Inflammatory macrophage treated with lipopolysaccharide for 4 hours (primary cell): ENCODE data around the gene DHRS3.
"Not testable (repeated sequence)": the region's sequence is repeated elsewhere in the genome, so short reads cannot be mapped to it uniquely, and the experiment has no call there.

ENCODE experiments used
- DNase-seq: peaks from one replicate; pipeline ENCODE4 v3.0.0-alpha.2; 2020

Gene DHRS3, protein sequence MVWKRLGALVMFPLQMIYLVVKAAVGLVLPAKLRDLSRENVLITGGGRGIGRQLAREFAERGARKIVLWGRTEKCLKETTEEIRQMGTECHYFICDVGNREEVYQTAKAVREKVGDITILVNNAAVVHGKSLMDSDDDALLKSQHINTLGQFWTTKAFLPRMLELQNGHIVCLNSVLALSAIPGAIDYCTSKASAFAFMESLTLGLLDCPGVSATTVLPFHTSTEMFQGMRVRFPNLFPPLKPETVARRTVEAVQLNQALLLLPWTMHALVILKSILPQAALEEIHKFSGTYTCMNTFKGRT

GRCh38 chr1:12617901-12618660 lies at the start of gene DHRS3:
Gene DHRS3, minus strand, starts transcription at chr1:12618210. Its CDS starts 862 bp downstream, at chr1:12617348.
- peak; percentile 59 for DNase-seq

DNA sequence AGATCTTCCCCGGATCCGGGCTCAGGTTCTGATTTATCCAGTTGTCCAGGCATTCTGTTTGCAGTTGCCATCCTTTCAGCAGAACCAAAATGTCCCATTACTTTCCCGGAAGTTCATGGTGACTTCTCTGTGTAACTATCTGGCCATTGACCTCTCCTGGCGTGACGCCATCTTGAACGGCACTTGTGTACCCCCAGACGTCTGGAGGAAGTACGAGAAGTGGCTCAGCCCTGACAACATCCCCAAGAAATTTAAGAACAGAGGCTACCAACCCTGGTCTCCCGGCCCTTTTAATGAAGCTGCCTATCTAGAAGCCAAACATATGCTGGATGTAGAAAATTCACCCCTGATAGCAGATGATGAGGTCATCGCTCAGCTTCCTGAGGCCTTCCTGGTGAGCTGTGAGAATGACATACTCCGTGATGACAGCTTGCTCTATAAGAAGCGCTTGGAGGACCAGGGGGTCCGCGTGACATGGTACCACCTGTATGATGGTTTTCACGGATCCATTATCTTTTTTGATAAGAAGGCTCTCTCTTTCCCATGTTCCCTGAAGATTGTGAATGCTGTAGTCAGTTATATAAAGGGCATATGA lies 48.2 kb upstream of the DHRS3 start:
- DNase-seq, result no peak

DNA sequence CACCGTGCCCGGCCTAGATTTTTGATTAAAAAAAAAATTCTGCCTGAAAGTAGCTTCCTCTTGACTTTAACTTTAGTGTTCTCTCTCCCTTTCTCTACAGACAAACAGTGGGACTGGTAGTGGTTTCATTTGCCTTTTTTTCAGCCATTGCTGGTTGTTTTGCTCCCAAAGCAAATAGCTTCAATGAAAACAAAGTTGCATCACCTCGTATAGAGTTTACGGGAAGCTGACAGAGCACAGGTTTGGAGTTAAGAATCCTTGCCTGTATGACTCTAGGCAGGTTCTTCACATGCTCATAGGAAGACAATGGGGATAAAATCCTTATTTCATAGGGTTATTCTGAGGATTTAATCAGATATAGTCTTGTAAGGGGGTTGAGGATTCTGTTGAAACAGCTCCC lies 47.5 kb upstream of the DHRS3 start:
- no peak for DNase-seq

GRCh38 chr1:12662556-12662955 lies 44.5 kb upstream of the DHRS3 start:
- no peak for DNase-seq

DNA sequence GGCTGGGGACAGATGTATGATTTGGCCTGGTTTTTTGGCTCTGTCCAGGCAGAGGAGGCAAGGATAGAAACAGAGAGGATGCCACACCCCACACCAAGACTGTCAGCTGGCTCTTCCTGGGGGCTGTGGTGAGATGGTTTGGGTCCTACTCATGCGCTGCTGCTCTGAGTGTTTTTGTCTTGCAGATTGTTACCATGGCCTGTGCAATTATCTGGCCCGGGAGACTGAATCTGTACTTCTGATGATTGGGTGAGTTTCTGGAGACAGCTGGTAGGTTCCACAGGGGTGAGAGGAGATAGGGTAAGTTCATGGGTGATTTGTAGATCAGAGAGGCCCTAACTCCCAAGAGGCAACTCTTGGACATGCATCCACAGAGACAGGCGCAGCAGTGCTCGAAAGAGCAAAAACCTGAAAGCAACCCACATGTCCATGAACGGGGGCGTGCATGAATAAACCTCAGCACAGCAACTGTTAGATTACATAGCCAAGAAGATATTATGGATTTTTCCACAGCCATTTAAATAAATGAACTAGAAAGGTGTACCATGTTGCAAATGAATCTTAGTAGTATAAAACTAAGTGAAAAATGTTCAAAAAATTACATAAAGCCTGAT lies 43.7 kb upstream of the DHRS3 start:
- no peak for DNase-seq

GRCh38 chr1:12658531-12659453 lies 40.8 kb upstream of the DHRS3 start:
- peak; percentile 73 for DNase-seq

DNA sequence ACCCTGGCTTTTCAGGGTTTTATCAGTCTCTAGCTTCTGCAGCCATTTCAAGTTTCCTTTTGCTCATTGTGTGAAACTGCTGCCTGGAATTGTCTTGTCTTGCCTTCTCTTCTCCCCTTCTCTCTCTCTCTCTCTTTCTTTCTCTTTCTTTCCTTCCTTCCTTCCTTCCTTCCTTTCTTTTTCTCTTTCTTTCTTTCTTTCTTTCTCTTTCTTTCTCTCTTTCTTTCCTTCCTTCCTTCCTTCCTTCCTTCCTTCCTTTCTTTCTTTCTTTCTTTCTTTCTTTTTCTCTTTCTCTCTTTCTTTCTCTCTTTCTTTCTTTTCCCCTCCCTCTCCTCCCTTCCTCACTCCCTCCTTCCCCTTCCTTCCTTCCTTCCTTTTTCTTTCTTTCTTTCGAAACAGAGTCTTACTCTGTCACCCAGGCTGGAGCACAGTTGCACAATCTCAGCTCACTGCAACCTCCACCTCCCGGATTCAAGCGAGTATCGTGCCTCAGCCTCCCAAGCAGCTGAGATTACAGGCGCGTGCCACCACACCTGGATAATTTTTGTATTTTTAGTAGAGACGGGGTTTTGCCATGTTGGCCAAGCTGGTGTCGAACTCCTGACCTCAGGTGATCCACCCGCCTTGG lies 40.0 kb upstream of the DHRS3 start:
- not testable (repeated sequence) for DNase-seq

GRCh38 chr1:12657060-12657884 lies 39.3 kb upstream of the DHRS3 start:
- DNase-seq, result no peak

DNA sequence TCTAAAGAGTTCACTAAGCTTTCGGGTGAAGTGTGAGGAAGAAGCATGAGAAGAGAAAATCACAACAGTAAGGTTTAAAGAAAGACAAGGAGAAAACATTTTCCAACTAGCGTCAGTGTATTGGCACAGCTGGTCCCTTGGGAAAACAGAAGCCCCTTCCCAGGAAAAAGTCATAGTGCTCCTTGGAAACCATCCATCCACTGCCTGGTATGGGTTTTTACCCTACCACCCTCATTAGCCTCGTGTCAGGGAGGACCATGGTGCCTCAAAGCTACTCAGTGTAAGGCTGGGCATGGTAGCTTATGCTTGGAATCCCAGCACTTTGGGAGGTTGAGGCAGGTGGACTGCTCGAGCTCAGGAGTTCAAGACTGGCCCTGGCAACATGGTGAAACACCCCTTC lies 38.6 kb upstream of the DHRS3 start:
- no peak for DNase-seq

GRCh38 chr1:12654657-12655056 lies 36.6 kb upstream of the DHRS3 start:
- no peak for DNase-seq

DNA sequence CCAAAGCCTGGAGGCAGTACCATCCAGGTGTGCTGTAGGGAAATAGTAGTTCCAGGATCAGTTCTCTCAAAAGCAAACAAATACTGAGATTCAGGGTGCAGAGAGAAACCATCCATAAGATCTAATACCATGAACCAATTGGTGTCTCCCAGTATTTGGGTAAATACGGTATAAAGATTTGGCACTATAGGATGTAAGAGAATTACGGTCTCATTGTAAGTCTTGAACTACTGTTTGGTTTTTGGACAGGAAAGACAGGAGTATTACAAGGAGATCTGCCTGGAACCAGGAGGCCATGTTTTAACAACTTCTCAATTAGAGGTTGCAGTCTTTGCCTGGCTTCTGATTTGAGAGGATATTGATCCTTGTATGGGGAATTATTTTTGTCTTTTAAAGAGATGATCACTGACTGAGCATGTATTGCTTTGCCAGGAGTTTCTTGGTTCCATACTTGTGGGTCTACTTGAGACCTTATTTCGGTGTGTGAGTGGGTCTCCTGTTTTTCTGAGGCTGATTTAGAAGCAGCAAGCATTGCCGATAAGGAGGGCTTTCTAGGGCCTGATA lies 36.1 kb upstream of the DHRS3 start:
- DNase-seq, result no peak

DNA sequence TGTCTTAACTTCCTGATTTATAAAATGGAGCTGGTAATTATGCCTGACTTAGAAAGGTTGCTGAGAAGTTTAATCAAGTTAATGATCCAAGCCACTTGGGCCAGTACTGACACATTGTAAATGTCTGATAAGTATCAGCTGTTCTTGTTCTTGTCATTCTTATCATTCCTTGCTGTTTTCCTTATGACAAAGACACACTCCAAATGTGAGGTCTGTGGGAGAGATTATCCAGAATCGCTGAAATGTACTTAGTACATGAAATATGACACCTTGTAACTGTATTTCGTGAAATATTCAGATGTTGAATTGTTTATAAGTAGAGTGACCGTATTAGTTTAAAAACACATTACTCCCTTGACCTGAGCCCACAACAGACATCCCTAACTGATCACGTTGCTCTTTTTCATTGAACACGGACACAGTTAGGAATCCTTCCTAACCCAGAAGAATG lies 32.0 kb upstream of the DHRS3 start:
- no peak for DNase-seq

- DNase-seq, result no peak
Measured at GRCh38 chr1:12648741-12649140, 30.7 kb upstream of the DHRS3 start.

DNA sequence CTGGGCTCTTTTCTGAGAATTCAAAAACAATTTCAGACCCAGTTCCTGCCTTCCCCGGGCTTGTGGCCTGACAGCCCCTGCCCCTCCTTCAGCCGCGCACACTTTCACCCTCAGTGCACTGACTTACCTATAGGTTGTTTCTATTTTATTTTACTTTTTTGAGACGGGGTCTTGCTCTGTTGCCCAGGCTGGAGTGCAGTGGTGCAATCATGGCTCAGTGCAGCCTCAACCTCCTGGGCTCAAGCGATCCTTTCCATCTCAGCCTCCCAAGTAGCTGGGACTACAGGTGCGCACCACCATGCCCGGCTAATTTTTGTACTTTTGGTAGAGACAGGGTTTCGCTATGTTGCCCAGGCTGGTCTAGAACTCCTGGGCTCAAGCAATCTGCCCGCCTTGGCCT lies 27.4 kb upstream of the DHRS3 start:
- not testable (repeated sequence) for DNase-seq

- no peak for DNase-seq
Measured at GRCh38 chr1:12644829-12645228, 26.8 kb upstream of the DHRS3 start.

DNA sequence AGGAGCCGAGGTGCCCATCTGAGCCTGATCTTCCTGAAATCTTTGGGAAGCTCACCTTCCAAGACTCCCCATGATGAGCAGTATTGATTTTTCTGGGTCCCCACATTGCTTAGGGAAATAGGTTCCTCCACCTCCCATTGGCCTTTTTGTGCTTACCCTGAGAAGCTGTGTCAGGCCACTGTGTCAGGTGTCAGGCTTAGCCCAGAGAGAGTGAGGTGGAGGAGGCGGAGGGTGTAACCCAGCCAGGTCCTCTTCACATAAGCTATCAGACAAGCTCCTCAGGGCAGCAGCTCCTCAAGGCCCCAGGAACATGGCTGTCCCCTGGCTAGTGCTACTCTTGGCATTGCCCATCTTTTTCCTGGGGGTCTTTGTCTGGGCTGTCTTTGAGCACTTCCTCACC lies 26.2 kb upstream of the DHRS3 start:
- DNase-seq, result no peak

DNA sequence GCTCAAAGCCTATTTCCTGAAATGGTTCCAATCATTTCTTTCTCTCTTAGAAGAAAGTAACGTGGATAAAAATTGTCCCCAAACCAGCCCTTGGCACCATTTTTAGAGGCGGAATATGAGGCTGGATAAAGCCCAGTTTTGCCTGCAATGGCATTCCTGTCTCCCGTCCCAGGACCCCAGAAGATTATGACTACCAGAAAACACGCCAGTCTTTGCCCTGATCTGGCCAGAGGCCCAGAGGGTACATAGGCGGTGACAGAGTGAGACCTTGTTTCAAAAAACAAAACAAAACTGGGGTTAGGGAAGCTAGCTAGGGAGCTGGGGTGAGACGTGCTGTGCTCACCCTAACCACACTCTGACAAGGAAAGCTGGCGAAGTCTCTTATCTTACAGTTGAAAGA lies 25.8 kb upstream of the DHRS3 start, which contains the start of gene AADACL4:
AADACL4 (plus strand) TSS at position 301 of the 400 bp plus-strand sequence. CDS start 462 bp downstream, outside the sequence.
- no peak for DNase-seq

- no peak for DNase-seq
Measured at GRCh38 chr1:12643079-12643478, 25.1 kb upstream of the DHRS3 start.

DNA sequence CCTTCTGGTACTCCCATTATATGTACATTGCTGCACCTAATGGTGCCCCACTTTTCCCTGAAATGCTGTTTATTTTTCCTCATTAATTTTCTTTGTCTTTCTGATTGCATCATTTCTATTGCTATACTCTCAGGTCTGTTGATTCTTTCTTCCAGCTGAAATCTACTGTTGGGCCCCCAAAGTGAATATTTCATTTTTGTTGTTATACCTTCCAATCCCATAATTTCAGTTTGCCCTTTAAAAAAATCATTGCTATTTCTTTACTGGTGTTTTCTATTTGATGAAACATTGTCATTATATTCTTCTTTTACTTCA lies 22.9 kb upstream of the DHRS3 start:
- DNase-seq, result no peak

DNA sequence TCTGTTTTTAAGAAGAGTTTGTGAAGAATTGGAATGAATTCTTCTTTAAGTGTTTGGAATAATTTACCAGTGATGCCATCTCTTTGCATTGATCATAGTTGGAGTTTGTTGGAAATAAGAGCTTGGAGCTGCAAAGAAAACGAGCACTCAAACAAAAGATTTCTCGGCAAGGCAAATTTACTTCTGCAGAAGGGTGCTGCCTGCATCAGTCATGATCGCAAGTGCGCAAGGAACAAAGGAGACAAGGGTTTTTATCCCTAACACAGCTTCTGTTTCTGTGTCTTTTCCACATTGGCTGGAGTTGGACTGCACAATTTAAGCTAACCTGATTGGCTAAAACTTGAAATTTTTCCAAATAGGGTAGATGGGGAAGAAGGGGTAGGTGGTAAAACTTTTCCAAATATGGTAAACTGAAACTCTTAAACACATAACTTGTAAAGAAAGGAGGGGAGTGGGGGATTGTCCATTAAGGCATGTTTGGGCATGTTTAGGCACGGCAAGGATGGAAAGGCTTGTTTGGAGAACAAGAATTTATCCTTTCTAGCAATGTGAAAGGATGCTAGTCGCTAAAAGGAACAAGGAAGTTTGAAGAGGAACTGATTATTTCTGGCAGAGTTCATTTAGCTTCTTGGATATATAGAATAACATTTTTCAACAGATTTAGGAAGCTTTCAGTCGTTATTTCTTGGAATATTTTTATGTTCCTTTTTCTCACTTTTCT lies 22.4 kb upstream of the DHRS3 start:
- no peak for DNase-seq
